Breast epithelium (tissue), 4 donors: ENCODE measurements around the gene MYO1A. TPM values are rescaled to one million over a fixed set of nuclear protein-coding genes. Genes with fewer than 3 reads are reported as not detected.
"Not testable (repeated sequence)": the region's sequence is repeated elsewhere in the genome, so short reads cannot be mapped to it uniquely, and the experiment has no call there.

Experiments
- DNase-seq, 2 donors: peaks; one replicate each; pipeline ENCODE4 v3.0.0-alpha.2; 2019; ENCODE audit warnings: low spot score in 2 of 2
- H3K27ac ChIP-seq, 2 donors: fragments of 200-600 bp; sonication (generic) in 1 of 2; one replicate each; pipeline ENCODE4 v1.5.1; 2016 to 2019; ENCODE audit warnings: mild to moderate bottlenecking in 1 of 2
- H3K27me3 ChIP-seq, 2 donors: fragments of 200-600 bp; sonication (generic) in 1 of 2; one replicate each; pipeline versions ENCODE4 v1.5.1 to v1.6.0; 2017 to 2019; ENCODE audit warnings: control low read depth in 1 of 2, mild to moderate bottlenecking in 1 of 2
- H3K36me3 ChIP-seq: fragments of 200-600 bp; one replicate; pipeline ENCODE4 v1.5.1; 2019
- H3K4me1 ChIP-seq, 2 donors: fragments of 200-600 bp; sonication (generic); one replicate each; pipeline ENCODE4 v1.5.1; 2016 to 2019; ENCODE audit warnings: control low read depth in 1 of 2
- H3K4me3 ChIP-seq, 3 donors: fragments of 200-600 bp; sonication (generic); 1 replicate in 2 of 3; 2 replicates in 1 of 3; pipeline ENCODE4 v1.5.1; 2016 to 2019; ENCODE audit warnings: mild to moderate bottlenecking in 3 of 3, moderate library complexity in 2 of 3
- H3K9me3 ChIP-seq, 2 donors: fragments of 200-600 bp; sonication (generic) in 1 of 2; one replicate each; pipeline ENCODE4 v1.5.1; 2016 to 2019; ENCODE audit warnings: control low read depth in 1 of 2
- POLR2A ChIP-seq: fragments of 450-650 bp; IDR thresholded peaks from one replicate; pipeline ENCODE4 v1.6.1; 2016; ENCODE audit warnings: antibody characterized with exemption, mild to moderate bottlenecking, moderate library complexity
- POLR2AphosphoS5 ChIP-seq, 3 donors: sonication (generic); formaldehyde crosslinking; IDR thresholded peaks; one replicate each; pipeline ENCODE4 v1.6.1; 2017; ENCODE audit warnings: antibody characterized with exemption in 3 of 3
- intact Hi-C: fragments of 100-400 bp; cut with DNase I; formaldehyde crosslinking; loops from one replicate; pipeline ENCODE4 v1.15.1; 2023; ENCODE audit warnings: low total_unique reads
- total RNA-seq, 3 donors: library from RNA; depleted of rRNA; stranded (reverse); fragments of >200 nt; gene quantifications; one replicate each; pipeline ENCODE4 v1.1.0, GENCODE V29; 2016
- TF ChIP-seq, protein P1 (sequence below), 3 donors: fragments of 450-650 bp; IDR thresholded peaks; one replicate each; pipeline ENCODE4 v1.5.1; 2016 to 2017; ENCODE audit warnings: antibody characterized with exemption in 3 of 3, mild to moderate bottlenecking in 3 of 3, moderate library complexity in 3 of 3

The MYO1A gene
- total RNA-seq, 3 donors from 2014 or later = 0.15 to 2.2 (median 0.98) TPM

DNA sequence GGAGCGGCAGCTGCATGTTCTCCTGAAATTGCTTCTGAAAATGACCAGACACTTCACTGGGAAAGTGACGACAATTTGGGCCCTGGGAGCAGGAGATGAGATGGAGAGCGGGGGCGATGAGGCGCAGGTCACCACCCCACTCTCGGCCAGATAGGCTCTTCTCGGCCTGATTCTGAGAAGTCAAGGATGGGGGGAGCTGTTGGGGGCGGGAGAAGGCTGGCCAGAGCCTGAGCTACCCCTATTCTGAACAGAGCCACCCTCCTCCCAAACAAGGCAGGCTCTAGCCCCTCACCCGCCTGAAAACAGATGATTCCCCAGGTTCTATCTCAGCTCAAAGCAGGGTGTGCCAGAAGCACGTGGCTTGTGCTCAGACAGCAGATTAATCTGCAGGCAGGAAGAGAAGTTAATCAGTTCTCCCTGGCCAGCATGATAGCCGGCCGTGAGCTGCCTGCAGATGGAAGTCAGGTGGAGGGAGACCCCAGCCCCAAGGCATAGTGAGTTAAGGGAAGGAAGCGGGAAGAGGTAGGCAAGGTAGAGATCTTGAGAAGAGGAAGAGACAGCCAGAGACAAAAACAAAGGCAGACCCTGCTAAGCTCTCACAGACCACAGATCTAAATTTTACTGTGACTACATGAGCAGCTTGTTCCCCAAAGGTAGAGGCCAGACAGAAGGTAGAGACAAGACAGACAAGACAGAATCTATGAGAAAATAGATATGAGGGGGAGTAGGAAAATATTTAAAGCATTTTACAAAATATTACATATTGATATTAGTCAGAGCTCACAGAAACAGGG is 22.7 kb downstream of the MYO1A start:
- H3K4me3 ChIP-seq = no peak overlapping the region
- no peaks in the 10 kb centered on the region for H3K9me3 ChIP-seq
- H3K27ac ChIP-seq = no peak overlapping the region
- no peak for DNase-seq
- H3K36me3 ChIP-seq = no peaks in the 10 kb centered on the region
- no peaks in the 10 kb centered on the region for H3K4me1 ChIP-seq
- TF ChIP-seq, protein P1, sequence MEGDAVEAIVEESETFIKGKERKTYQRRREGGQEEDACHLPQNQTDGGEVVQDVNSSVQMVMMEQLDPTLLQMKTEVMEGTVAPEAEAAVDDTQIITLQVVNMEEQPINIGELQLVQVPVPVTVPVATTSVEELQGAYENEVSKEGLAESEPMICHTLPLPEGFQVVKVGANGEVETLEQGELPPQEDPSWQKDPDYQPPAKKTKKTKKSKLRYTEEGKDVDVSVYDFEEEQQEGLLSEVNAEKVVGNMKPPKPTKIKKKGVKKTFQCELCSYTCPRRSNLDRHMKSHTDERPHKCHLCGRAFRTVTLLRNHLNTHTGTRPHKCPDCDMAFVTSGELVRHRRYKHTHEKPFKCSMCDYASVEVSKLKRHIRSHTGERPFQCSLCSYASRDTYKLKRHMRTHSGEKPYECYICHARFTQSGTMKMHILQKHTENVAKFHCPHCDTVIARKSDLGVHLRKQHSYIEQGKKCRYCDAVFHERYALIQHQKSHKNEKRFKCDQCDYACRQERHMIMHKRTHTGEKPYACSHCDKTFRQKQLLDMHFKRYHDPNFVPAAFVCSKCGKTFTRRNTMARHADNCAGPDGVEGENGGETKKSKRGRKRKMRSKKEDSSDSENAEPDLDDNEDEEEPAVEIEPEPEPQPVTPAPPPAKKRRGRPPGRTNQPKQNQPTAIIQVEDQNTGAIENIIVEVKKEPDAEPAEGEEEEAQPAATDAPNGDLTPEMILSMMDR (IDR thresholded peaks at IDR 0.05) = no peak
- no peak for TF ChIP-seq POLR2A
- TF ChIP-seq POLR2AphosphoS5 (IDR thresholded peaks at IDR 0.05) = no peak
- no peaks in the 10 kb centered on the region for H3K27me3 ChIP-seq
- intact Hi-C loops = no loop called here

DNA sequence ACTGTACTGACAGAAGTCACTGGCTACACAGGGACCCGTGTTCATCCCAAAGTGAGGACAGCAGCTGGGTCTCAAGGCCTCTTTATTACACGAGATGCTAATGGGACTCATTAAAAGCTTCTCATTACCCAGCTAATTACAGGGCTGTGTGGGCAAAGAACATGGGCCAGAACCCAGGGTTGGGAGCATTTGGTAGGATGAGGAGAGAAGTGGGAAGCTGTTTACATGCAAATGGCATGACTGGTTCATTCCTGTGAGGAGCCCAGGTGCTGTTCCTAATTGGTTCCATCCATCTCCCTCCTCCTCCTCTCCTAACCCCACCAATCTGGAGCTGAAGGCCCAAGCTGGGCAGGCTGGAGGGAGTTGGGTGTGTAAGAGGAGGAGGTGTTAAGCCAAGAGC is 24.7 kb downstream of the MYO1A start:
- Histone ChIP-seq H3K9me3 (no peaks in the 10 kb centered on the region), H3K36me3 (no peaks in the 10 kb centered on the region), H3K4me1 (no peaks in the 10 kb centered on the region), H3K4me3 (no peak overlapping the region), H3K27me3 (no peaks in the 10 kb centered on the region), H3K27ac (no peak overlapping the region)
- DNase-seq = no peak
- TF ChIP-seq, protein P1 (IDR thresholded peaks at IDR 0.05) = no peak
- TF ChIP-seq POLR2AphosphoS5 (IDR thresholded peaks at IDR 0.05) = no peak
- TF ChIP-seq POLR2A = no peak
- intact Hi-C loops = no loop called here

DNA sequence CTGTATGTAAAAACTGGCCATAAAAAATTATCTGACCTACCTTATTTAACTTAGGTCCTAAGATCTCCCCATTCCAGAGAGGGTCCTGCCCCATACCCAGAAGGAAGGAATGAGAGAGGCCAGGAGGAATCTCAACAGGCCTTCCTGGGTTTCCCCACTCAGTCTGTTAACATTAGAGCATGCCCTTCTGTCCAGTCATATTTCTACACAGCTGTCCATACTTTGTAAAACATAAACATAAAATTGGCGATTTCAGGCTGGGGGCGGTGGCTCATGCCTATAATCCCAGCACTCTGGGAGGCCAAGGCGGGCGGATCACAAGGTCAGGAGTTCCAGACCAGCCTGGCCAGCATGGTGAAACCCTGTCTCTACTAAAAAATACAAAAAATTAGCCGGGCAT is 27.6 kb downstream of the MYO1A start:
- H3K4me3 ChIP-seq, H3K36me3 ChIP-seq, DNase-seq, intact Hi-C loops, H3K9me3 ChIP-seq, H3K27ac ChIP-seq, H3K4me1 ChIP-seq, H3K27me3 ChIP-seq: not testable (repeated sequence)

DNA sequence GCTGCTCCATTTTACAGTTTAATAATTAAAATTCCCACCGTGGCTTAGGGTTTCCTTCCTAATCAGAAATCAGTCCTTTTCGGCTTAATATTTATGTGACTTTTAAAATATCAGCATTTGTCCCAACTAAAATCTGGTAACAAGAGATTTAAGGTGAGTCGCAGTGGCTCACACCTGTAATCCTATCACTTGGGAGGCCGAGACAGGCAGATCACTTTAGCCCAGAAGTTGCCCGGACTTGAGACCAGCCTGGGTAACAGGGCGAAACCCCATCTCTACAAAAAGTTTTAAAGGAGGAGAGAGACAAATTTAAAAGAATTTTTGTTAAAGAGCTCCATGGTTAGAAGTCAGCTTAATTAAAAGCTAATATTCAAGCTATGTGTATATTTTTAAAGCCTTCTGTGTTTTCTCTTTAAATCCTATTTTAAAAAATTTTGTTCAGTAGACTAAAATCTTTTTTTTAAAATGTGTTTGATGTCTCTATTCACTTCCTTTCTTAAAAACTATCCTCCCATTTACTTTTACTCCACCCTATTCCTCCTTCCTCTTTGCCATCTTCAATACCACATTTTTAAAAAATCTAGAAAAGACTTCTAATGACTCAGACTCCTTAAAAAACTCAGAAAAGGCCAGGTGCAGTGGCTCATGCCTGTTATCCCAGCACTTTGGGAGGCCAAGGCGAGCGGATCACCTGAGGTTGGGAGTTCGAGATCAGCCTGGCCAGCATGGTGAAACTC is 29.8 kb downstream of the MYO1A start:
- no peak for DNase-seq
- Histone ChIP-seq H3K4me3 (no peak overlapping the region), H3K27me3 (no peaks in the 10 kb centered on the region), H3K27ac (no peak overlapping the region), H3K9me3 (no peaks in the 10 kb centered on the region), H3K4me1 (no peaks in the 10 kb centered on the region), H3K36me3 (no peaks in the 10 kb centered on the region)
- intact Hi-C loops = no loop called here
- TF ChIP-seq, protein P1 (IDR thresholded peaks at IDR 0.05) = no peak

DNA sequence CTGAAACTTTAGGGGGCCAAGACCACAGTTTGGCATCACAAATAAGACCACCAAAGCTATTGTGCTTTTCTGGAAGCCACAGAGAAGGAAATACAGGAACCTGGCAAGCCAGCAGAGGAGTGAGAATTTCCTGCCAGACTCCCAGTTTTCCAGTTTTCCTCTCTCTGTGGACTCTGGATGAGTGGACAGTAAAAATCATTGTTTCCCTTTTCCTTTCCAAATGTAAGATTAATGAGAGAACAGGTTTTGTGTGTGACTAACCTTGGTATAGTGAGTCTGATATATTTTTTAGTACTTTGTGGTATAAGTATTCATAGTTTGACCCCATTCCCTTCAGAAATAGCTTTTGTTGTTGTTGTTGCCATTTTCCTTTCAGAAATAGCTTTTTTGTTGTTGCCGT is 31.0 kb downstream of the MYO1A start:
- Histone ChIP-seq H3K27ac (no peak overlapping the region), H3K4me3 (no peak overlapping the region), H3K4me1 (no peaks in the 10 kb centered on the region), H3K36me3 (no peaks in the 10 kb centered on the region), H3K9me3 (no peaks in the 10 kb centered on the region), H3K27me3 (no peaks in the 10 kb centered on the region)
- intact Hi-C loops = no loop called here
- no peak for DNase-seq
- TF ChIP-seq POLR2AphosphoS5 (IDR thresholded peaks at IDR 0.05) = no peak
- TF ChIP-seq POLR2A = no peak
- TF ChIP-seq, protein P1 (IDR thresholded peaks at IDR 0.05) = no peak

DNA sequence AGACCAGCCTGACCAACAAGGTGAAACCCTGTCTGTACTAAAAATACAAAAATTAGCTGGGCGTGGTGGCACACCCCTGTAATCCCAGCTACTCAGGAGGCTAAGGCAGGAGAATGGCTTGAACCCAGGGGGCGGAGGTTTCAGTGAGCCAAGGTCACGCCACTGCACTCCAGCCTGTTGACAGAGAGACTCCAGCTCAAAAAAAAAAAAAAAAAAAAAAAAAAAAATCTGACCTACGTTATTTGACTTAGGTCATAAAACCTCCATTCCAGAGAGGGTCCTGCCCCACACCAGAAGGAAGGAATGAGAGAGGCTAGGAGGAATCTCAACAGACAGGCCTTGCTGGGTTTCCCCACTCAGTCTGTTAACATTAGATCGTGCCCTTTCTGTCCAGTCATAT is 31.6 kb downstream of the MYO1A start:
- H3K4me1 ChIP-seq, H3K9me3 ChIP-seq, intact Hi-C loops, DNase-seq, H3K27ac ChIP-seq, H3K4me3 ChIP-seq, H3K36me3 ChIP-seq, H3K27me3 ChIP-seq: not testable (repeated sequence)
